Loucy (cell line): ENCODE data around the gene DDX17.
A peak's percentile ranks its signal among the peaks of the same experiment; 100 is the strongest.

ENCODE experiments used
- H2AFZ ChIP-seq: fragments of 200-600 bp; sonication (generic); 2 replicates; pipeline ENCODE4 v1.6.0; 2016; ENCODE audit warnings: antibody characterized with exemption, mild to moderate bottlenecking, low read length, moderate library complexity
- H3F3A ChIP-seq: fragments of 200-600 bp; 2 replicates; pipeline ENCODE4 v1.6.0; 2016; ENCODE audit warnings: antibody characterized with exemption, low read depth, mild to moderate bottlenecking
- H3K27me3 ChIP-seq: fragments of 200-600 bp; sonication (generic); 2 replicates; pipeline ENCODE4 v1.6.1; 2014; ENCODE audit warnings: low read length, mild to moderate bottlenecking; ENCODE audit not compliant: insufficient read depth, poor library complexity, severe bottlenecking
- H3K36me3 ChIP-seq: fragments of 200-600 bp; sonication (generic); 2 replicates; pipeline ENCODE4 v1.6.1; 2016; ENCODE audit warnings: low read length; ENCODE audit not compliant: insufficient read depth
- H3K4me1 ChIP-seq: fragments of 200-600 bp; sonication (generic); 2 replicates; pipeline ENCODE4 v1.5.1; 2014; ENCODE audit warnings: low read length, mild to moderate bottlenecking; ENCODE audit not compliant: insufficient read depth, poor library complexity, severe bottlenecking
- H3K4me2 ChIP-seq: fragments of 200-600 bp; sonication (generic); 2 replicates; pipeline ENCODE4 v1.6.0; 2014; ENCODE audit warnings: antibody characterized with exemption, low read length, low read depth, mild to moderate bottlenecking; ENCODE audit not compliant: poor library complexity, severe bottlenecking
- H3K4me3 ChIP-seq: fragments of 200-600 bp; sonication (generic); 2 replicates; pipeline ENCODE4 v1.5.1; 2014; ENCODE audit warnings: low read length, mild to moderate bottlenecking, mixed read lengths; ENCODE audit not compliant: poor library complexity, severe bottlenecking
- H3K79me2 ChIP-seq: fragments of 200-600 bp; sonication (generic); 2 replicates; pipeline ENCODE4 v1.6.1; 2014; ENCODE audit warnings: low read length; ENCODE audit not compliant: insufficient read depth
- H3K9ac ChIP-seq: fragments of 200-600 bp; sonication (generic); 2 replicates; pipeline ENCODE4 v1.6.0; 2014; ENCODE audit warnings: mild to moderate bottlenecking, low read depth, low read length, moderate library complexity; ENCODE audit not compliant: poor library complexity, severe bottlenecking
- H3K9me2 ChIP-seq: fragments of 200-600 bp; sonication (generic); replicated peaks from 2 replicates; pipeline ENCODE4 v1.6.1; 2016; ENCODE audit warnings: low read depth, low read length, mixed read lengths
- H3K9me3 ChIP-seq: fragments of 200-600 bp; sonication (generic); 2 replicates; pipeline ENCODE4 v1.6.1; 2014; ENCODE audit warnings: mild to moderate bottlenecking, antibody characterized with exemption, low read length, low read depth; ENCODE audit not compliant: insufficient read depth
- H4K20me1 ChIP-seq: fragments of 200-600 bp; sonication (generic); 2 replicates; pipeline ENCODE4 v1.6.0; 2014; ENCODE audit warnings: antibody characterized with exemption, low read length, mild to moderate bottlenecking; ENCODE audit not compliant: insufficient read depth, poor library complexity, severe bottlenecking
- CTCF ChIP-seq: fragments of 200-600 bp; sonication (generic); conservative IDR thresholded peaks from 2 replicates; pipeline ENCODE4 v1.5.1; 2014; ENCODE audit warnings: mild to moderate bottlenecking, antibody characterized with exemption, low read length
- EZH2phosphoT487 ChIP-seq: fragments of 200-600 bp; IDR thresholded peaks from 2 replicates; pipeline ENCODE4 v1.6.1; 2018; ENCODE audit warnings: antibody characterized with exemption, mild to moderate bottlenecking, moderate library complexity, borderline replicate concordance

Gene DDX17

GRCh38 chr22:38460426-38460840, 45.7 kb downstream of the DDX17 start:
- H3K4me2 ChIP-seq, result peak overlapping the region; percentile 82

GRCh38 chr22:38456841-38457699, 49.0 kb downstream of the DDX17 start:
- no peaks in the 10 kb centered on the region for H3K27me3 ChIP-seq
- no peak overlapping the region for H3K4me3 ChIP-seq
- no peaks in the 10 kb centered on the region for H3K36me3 ChIP-seq
- no peak overlapping the region for H3K4me2 ChIP-seq
- H2AFZ ChIP-seq, result no peak overlapping the region
- no peaks in the 10 kb centered on the region for H3K9me3 ChIP-seq
- H3F3A ChIP-seq, result no peaks in the 10 kb centered on the region
- H3K79me2 ChIP-seq, result no peaks in the 10 kb centered on the region
- TF ChIP-seq EZH2phosphoT487, result no peak
- TF ChIP-seq CTCF, result no peak
- H3K9ac ChIP-seq, result no peak overlapping the region
- H4K20me1 ChIP-seq, result no peaks in the 10 kb centered on the region
- H3K4me1 ChIP-seq, result peaks cover 11% of the 10 kb centered on the region
- H3K9me2 ChIP-seq, result no peaks in the 10 kb centered on the region

More at GRCh38 chr22:38460426-38460840, 45.7 kb downstream of the DDX17 start:
- Histone ChIP-seq H3K79me2 (no peaks in the 10 kb centered on the region), H3K36me3 (no peaks in the 10 kb centered on the region), H3F3A (no peaks in the 10 kb centered on the region), H3K4me1 (peaks cover 14% of the 10 kb centered on the region), H3K9ac (peak overlapping the region; percentile 14), H3K9me2 (no peaks in the 10 kb centered on the region), H2AFZ (no peak overlapping the region), H4K20me1 (no peaks in the 10 kb centered on the region), H3K4me3 (no peak overlapping the region), H3K9me3 (no peaks in the 10 kb centered on the region), H3K27me3 (no peaks in the 10 kb centered on the region)
- no peak for TF ChIP-seq CTCF
- TF ChIP-seq EZH2phosphoT487, result no peak

- H3K4me2 ChIP-seq, result no peak overlapping the region
- H3K27me3 ChIP-seq, result no peaks in the 10 kb centered on the region
These were observed 49.8 kb downstream of the DDX17 start for GRCh38 chr22:38456272-38456835.

More at GRCh38 chr22:38456272-38456835, 49.8 kb downstream of the DDX17 start:
- Histone ChIP-seq H3K9me2 (no peaks in the 10 kb centered on the region), H4K20me1 (no peaks in the 10 kb centered on the region), H3K4me3 (no peak overlapping the region), H2AFZ (no peak overlapping the region), H3K79me2 (no peaks in the 10 kb centered on the region), H3F3A (no peaks in the 10 kb centered on the region), H3K36me3 (no peaks in the 10 kb centered on the region), H3K9ac (no peak overlapping the region), H3K4me1 (peaks cover 5% of the 10 kb centered on the region), H3K9me3 (no peaks in the 10 kb centered on the region)
- TF ChIP-seq EZH2phosphoT487 (no peak), CTCF (no peak)
